IPS-11a (cell line): Measurements from ENCODE around the gene EIPR1.
"Not testable (repeated sequence)": the region's sequence is repeated elsewhere in the genome, so short reads cannot be mapped to it uniquely, and the experiment has no call there.

Experiments used
- H3K4me3 ChIP-seq: one replicate; pipeline ENCODE4 v1.5.1; 2013; ENCODE audit warnings: low read depth, low read length, control low read depth

The EIPR1 gene

GRCh38 chr2:3200420-3200939 is 177.1 kb downstream of the EIPR1 start:
- no peak overlapping the region for H3K4me3 ChIP-seq

- no peak overlapping the region for H3K4me3 ChIP-seq
Observed at GRCh38 chr2:3199627-3200345, 177.8 kb downstream of the EIPR1 start.

- not testable (repeated sequence) for H3K4me3 ChIP-seq
Observed at GRCh38 chr2:3198671-3199192, 178.9 kb downstream of the EIPR1 start.

GRCh38 chr2:3198119-3198518 is 179.5 kb downstream of the EIPR1 start:
- no peak overlapping the region for H3K4me3 ChIP-seq

GRCh38 chr2:3197308-3197707 is 180.3 kb downstream of the EIPR1 start:
- no peak overlapping the region for H3K4me3 ChIP-seq

- H3K4me3 ChIP-seq: no peak overlapping the region
Observed at GRCh38 chr2:3196716-3197115, 180.9 kb downstream of the EIPR1 start.

- H3K4me3 ChIP-seq: no peak overlapping the region
Observed at GRCh38 chr2:3195641-3196476, 181.8 kb downstream of the EIPR1 start.

GRCh38 chr2:3194828-3195227 is 182.8 kb downstream of the EIPR1 start:
- H3K4me3 ChIP-seq: no peak overlapping the region

GRCh38 chr2:3193443-3194330 is 183.9 kb downstream of the EIPR1 start:
- H3K4me3 ChIP-seq: no peak overlapping the region

- no peak overlapping the region for H3K4me3 ChIP-seq
Observed at GRCh38 chr2:3192920-3193319, 184.7 kb downstream of the EIPR1 start.

- H3K4me3 ChIP-seq: no peak overlapping the region
Observed at GRCh38 chr2:3192281-3192818, 185.3 kb downstream of the EIPR1 start.

GRCh38 chr2:3189961-3190360 is 187.7 kb downstream of the EIPR1 start:
- no peak overlapping the region for H3K4me3 ChIP-seq

- H3K4me3 ChIP-seq: no peak overlapping the region
Observed at GRCh38 chr2:3189076-3189591, 188.5 kb downstream of the EIPR1 start.

- no peak overlapping the region for H3K4me3 ChIP-seq
Observed at GRCh38 chr2:3188405-3188946, 189.1 kb downstream of the EIPR1 start.

- H3K4me3 ChIP-seq: no peak overlapping the region
Observed at GRCh38 chr2:3187467-3187866, 190.2 kb downstream of the EIPR1 start.

GRCh38 chr2:3186766-3187165 is 190.9 kb downstream of the EIPR1 start:
- H3K4me3 ChIP-seq: no peak overlapping the region

- H3K4me3 ChIP-seq: no peak overlapping the region
Observed at GRCh38 chr2:3185910-3186309, 191.7 kb downstream of the EIPR1 start.

GRCh38 chr2:3185256-3185655 is 192.4 kb downstream of the EIPR1 start:
- no peak overlapping the region for H3K4me3 ChIP-seq

- H3K4me3 ChIP-seq: no peak overlapping the region
Observed at GRCh38 chr2:3184167-3184566, 193.5 kb downstream of the EIPR1 start.

- H3K4me3 ChIP-seq: no peak overlapping the region
Observed at GRCh38 chr2:3183766-3184165, 193.9 kb downstream of the EIPR1 start.
